HG03196 (cell line): Measurements from ENCODE around the gene DDIAS.
"Not testable (repeated sequence)": the region's sequence is repeated elsewhere in the genome, so short reads cannot be mapped to it uniquely, and the experiment has no call there.

ENCODE experiments used
- ATAC-seq: cut with Tn5 transposase; IDR thresholded peaks from one replicate; pipeline ENCODE4 v1.9.1; 2021; ENCODE audit not compliant: unreplicated experiment

DDIAS gene

DNA sequence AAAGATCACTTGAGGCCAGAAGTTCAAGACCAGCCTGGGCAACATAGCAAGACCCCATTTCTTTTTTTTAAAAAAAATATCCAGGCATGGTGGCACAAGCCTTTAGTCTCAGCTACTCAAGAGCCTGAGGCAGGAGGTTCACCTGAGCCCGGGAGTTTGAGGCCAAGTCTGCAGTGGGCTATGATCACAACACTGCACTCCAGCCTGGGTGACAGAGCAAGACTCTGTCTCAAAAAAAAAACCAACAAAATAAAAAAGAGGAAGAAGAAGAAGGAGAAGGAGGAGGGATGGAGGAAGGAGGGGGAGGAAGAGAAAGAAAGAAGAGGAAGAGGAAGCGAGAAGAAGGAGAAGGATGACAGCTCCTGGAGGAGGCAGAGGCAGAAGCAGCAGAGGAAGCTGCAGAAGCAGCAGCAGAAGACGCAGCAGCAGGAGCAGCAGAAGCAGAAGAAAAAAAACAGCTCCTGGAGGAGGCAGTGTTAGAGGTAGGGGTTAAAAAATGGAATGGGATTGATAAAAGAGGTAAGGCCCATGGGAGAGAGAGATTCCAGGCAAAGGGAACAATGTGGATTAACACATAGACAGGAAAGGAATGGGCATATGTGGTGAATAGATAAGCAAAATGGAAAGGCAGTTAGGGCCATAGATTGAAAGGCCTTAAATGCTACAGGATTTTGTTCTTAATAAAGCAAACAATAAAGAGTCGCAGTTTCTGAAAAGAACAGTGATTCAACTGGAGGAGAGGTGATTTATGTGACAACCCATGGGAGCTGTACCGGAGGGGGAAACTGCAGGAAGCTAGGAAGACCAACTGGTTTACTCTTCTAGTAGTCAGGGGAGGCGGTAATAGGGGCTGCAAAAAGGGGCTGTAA, 12.2 kb upstream of the DDIAS start:
- ATAC-seq: no peak

DNA sequence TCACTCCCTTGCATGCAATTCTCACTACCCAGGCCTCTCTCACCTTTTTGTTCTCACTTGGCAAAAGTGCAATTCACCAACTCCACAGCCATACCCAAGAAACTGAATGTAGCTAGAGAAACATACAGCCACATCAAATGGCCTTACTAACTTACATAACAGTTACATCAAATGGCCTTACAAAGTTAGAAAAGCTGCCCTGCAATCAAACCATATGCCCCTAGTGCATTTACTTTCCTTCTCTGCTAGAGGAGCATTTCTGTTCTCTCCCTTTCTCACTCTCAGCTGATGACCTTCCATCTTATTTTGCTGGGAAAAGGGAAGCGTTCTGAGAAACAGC, 11.6 kb upstream of the DDIAS start:
- no peak for ATAC-seq

DNA sequence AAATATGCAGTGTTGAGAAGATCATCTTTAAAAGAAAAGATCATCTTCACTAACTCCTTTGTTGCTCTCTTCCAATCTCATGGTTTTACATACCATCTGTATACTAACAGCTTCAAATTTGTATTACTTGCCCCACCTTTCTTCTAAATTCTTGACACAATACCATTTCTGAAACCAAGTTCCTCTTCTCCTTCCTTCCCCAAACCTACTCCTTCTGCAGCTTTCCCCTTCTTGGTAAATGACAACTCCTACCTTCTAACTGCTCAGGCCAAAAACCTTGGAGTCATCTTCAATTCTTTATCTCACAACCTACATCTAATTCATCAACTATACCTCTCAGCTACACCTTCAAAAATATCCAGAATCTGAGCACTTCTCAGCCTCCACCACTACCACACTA, 10.6 kb upstream of the DDIAS start:
- no peak for ATAC-seq

DNA sequence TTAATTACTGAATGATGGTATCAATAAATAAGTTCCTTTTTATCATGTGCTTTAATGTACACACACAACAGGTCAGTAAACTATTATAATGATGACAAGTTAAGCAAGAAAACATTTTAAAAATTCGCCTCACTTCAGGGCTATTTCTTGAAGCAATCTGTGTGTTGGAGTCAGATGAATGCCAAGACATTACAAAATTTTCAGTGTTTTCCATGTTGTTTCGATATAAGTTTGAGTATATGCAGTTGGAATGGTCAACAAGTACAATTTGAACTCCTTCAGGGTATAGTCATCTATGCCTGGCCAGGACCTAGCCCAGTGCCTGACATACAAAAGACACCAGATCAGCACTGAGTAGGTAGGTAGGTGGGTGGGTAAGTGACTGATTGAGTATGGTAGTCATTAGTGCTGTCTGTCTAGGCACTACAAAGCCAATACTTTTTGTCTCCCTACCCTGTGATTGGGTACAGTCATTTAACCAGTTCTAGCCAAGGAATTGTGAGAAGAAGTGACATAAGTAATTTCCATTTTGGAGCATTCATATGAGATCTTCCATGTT, 8.8 kb upstream of the DDIAS start:
- no peak for ATAC-seq

DNA sequence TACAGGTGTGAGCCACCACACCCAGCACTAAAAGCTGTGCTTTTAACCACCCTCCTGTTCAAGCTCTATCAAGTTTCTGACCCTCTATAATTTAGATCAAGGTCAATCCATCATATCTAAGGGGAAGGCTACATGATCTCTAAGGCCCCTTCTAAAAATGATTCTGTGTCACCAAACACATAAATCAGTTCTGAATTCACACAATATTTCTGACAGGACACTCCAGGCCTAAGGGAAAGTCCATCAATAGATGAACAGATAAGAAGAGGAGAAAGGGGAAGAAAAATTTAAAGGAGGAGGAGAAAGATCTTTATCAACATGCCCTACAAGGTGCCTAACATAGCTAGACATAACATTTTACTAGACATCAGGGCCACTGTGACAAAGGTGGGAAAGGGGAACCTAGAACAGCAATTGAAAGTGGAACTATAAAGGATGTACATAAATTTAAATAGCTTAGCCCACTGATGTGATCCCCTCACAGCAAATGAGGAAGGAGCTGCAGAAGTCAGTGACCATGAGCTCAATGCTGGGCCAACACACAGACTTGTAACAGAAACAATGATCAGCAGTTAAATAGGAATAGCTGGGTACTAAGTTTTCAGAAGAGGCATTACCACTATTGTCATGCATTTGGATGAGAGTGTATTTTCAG, 6.0 kb upstream of the DDIAS start:
- no peak for ATAC-seq

DNA sequence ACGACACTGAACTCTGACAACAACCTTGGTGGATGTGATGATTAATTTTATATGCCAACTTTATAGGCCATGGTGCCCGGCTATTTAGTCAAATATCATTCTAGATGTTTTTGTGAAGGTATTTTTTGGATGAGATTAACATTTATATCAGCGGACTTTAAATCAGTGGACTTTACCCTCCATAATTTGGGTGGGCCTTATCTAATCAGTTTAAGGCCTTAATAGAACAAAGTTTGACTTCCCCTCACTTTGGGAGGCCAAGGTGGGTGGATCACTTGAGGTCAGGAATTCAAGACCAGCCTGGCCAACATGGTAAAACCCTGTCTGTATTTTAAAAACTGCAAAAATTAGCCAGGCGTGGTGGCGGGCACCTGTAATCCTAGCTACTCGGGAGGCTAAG, 5.4 kb upstream of the DDIAS start:
- no peak for ATAC-seq

DNA sequence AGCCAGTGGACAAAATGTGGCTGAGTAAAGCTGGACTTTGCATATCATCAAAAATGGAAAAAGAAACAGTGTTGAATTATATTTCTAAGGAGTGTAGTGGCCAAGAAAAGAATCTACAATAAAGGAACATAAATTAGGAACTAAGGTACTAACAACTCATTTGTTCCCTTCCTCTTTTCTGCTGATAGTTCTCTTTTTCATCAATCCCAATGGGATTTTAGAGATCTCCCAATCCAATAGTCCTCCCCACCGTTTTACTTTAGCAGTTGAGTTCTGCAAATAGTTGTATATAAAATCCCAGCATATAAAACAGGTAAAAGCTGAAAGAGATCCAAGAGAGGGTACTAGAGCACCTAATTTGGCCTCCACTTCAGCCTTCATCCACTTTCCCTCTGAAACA, 3.3 kb upstream of the DDIAS start:
- ATAC-seq: no peak

DNA sequence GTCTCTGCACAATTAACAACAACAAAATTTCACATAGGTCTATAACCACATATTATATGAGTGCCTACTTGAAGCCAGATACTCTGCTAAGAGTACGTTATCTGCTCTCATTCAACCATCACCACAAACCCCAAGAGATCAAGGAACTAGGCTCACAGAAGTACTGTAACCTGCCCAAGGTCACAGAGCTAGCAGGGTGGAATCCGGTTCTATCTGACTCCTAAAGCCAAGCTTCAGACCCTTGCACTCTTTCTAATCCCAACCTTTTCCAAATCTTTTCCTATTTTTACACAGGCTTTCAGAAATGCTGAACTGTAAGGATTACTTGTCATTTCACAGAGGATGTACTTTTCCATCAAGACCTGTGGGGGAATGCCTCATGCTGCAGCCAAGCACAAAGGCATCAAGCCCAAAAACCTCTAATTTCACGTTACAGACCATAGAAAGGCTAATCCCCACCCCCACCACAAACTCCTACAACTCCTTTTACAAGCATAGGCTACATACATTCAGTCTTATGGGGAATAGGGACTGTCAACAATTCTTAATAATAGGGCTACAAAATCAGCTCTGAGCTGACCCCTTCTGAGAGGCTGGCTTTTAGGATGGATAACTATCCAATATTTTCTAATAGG, 2.2 kb upstream of the DDIAS start:
- no peak for ATAC-seq

DNA sequence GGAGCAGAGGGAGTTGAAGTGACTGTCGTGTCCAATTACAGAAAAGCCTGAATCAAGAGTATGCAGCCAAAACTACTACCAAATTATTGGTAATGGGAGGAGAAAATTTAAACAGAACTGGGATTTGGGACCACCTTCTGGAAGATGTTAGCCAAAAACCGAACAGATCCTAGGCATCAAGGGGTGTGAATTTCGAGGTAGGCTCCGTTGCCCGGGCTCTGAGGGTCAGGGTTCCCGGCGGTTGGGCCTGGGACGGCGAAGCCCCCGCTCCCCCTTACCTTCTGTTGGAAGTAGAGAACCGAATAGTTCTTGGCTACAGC, 1.6 kb upstream of the DDIAS start:
- peak; percentile 3 for ATAC-seq

DNA sequence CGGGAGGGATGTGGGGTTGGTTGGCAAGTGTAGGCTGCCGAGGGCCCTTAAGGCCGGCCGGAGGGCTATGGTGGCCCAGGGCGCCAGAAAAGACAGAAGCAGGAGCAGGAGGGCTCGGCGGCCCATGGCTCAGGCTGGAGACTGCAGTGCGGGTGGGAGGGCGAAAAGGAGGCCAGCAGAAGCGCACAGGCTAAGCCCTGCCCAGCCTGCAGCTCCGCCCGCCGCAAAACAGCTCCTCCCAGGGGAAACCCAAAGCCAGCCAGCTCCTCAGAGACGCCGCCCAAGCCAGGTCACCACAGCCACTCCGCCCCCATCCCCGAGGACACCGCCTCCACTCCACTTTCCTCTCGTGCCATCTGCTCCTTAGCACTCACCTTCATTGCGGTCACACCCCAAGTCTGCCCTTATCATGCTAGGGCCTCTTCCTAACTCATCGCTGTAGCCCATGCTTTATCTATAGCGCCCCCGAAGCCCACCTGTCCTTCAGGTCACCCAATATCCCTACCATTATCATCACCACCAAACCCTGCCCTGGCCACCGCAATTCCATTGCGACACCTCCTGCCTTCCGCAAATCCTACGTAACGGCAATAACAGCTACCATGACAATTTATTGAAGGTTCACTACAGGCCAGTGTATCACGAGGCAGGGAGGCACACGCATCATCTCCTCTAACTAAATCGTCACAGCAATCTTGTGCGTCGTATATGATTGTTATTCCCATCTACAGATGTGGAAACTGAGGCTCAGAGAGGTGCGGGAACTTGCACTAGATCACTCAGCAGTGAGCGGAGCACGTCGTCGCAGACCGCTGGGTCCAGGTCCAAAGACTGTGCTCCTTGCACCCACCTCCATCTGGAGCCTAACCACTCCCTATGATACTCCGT, 1.0 kb upstream of the DDIAS start, which contains the start of gene PRCP:
Gene PRCP, minus strand, starts transcription at position 154 of the 888 bp plus-strand sequence. Its CDS starts 28 bp downstream, at position 126.
- ATAC-seq: peak; percentile 81

DNA sequence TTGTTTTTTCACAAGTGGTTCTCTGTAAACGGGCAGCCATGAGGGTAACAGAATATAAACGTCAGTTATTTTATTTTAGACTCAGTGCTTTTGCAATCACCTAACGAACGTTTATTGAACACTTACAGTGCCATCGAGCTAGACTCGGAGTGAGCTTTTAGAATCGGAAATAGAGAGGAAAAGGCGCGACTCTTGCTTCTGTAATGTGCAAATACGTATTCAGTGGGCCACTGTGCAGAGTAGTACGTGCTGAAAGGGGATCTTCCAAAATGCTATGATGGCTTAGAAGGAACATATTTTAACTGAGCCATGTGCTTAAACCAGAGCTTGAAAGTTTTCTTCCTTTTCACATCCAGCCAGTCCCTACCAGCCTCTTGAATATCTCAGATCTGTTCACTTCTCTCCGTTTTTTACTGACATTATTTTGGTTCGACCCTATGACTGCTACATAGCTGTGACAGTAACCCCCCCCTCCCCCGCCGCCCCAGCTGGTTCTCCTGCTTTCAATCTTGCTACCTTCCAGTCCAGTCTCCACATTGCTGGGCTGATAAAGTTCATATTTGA, 468 bp downstream of the DDIAS start:
- ATAC-seq: no peak

DNA sequence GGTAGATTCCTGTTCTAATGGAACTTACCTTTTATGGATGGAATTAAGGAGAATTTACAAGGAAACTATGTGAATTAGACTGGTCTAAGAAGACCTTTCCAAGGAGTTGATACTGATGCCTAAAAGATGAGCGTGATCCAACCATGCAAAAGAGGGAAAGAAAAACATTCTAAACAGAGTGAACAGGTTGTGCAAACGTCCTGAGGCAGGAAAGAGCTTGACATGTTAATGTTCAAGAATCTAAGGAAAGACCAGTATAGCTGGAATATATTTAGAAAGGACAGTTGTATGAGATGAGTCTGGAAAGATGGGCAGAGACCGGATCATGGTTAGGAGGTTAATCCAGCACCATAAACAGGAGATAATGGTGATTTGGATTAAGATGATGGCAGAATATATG, 1.3 kb downstream of the DDIAS start:
- no peak for ATAC-seq

DNA sequence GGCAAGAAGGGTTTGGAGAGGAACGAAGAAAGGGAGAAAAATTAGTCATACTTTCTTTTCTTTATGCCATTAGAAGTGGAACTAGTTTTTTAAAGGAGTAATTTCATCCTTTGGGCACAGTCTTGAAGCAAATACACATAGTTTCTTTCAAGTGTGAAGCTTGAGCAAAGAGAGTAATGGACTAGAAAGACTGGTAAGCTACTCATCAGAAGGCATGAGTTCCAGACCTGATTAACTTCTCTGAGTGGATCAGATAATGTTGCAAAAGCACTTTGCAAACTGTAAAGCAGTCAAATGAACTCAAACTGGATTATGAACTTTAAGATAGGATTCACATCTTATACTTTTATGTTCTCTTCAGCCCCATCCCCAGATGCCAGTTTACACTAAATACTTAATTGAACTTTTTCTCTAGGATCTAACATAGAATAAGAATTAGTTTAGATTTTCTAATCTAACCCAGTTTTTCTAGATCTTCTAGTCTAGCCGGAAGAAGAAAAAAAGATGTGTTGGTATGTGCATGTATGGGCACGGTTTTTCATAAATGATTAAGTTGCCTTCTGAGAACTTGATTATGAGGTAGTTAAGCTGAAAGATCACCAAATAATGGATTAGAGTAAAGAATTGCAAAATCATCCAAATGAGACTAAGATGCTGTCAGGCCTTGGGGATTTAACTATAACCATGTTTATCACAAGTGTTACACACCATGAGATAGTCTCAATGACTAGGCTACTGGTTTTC, 2.5 kb downstream of the DDIAS start:
- no peak for ATAC-seq

DNA sequence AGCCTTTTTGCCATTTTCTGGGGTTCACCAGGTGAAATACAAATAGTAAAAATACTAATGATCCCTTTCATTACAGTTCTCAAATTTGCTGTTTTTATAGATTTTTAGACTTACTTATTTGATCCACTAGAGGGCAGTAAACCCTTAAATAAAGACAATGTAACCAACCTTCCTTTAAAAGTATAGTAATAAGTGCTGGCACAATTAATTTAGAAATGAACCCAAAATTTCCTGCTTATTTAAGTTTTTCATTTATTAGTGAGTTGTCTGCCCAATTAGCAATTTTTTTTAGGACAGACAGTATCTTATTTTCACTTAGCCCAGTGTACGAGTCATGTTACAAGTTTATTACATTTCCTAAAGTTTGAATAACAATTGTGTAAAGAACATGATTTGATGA, 4.7 kb downstream of the DDIAS start:
- ATAC-seq: no peak

DNA sequence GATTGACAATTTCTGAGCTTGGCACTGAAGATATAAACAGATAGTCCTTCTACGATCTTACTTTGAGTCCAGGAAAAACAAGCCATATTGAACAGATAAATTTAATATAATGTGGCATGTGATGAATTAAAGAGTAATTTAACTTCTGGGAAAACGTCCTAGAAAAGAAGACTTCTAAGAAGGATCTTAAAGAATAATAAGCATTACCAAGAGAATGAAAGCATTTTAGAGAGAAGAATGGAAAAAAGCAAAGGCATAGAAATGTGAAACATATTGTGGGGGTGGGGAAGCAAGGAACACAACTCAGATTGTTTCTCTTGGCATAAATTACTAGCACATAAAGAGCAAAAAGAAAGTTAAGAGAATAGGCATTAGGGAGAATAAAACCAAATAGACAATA, 5.4 kb downstream of the DDIAS start:
- ATAC-seq: no peak

DNA sequence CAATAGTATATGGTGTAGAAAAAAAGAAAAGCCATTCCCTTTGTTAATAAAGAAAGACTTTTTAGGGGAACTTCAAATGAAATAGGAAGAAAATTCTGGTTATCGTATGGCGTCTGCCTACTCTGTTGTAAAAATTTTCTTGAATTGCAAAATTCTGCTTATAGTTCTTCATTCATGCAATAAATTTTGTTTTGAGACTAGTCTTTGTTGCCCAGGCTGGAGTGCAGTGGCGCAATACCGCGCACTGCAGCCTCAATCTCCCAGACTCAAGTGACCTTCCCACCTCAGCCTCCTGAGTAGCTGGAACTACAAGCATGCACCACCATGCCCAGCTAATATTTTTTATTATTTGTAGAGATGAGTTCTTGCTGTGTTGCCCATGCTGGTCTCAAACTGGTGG, 5.8 kb downstream of the DDIAS start:
- ATAC-seq: no peak

DNA sequence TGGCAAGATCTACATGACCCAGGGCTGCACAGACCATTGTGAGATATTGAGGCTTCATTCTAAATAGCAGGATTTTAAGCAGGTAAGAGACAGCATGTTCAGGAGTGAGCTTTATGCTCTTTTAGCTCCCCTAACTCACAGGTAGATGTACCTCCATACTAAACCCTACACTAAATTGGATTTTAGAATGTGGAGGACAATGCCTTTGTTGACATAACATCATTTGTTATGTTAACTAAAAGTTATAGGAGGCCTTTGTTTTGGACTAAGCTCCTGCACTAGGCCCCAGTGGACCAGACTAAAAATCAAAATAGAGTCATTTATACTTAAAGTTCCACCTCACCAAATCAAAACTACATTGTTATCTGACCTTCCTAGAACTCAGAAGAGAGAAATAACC, 6.8 kb downstream of the DDIAS start:
- no peak for ATAC-seq

DNA sequence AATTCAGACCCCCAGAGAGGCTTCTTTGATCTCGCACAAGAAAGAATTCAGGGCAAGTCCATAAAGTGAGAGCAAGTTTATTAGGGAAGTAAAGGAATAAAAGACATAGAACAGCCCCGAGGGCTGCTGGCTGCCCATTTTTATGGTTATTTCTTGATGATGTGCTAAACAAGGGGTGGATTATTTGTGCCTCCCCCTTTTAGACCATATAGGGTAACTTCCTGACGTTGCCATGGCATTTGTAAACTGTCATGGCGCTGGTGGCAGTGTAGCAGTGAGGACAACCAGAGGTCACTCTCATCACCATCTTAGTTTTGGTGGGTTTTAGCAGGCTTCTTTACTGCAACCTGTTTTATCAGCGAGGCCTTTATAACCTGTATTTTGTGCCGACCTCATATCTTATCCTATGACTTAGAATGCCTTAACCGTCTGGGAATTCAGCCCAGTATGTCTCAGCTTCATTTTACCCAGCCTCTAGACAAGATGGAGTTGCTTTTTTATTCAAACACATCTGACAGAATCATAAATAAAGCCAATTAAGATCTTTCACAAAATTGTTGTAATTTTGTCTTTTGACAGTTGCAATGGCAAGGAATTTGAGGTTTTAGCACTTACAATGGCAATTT, 7.6 kb downstream of the DDIAS start:
- ATAC-seq: no peak

DNA sequence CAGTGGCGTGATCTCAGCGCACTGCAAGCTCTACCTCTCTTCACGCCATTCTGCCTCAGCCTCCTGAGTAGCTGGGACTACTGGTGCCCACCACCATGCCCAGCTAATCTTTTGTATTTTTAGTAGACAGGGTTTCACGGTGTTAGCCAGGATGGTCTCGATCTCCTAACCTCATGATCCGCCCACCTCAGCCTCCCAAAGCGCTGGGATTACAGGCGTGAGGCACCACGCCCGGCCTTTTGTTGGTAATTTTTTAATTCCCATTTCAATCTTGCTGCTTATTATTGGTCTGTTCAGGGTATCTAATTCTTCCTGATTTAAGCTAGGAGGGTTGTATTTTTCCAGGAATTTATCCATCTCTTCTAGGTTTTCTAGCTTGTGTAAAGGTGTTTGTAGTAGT, 18.2 kb downstream of the DDIAS start:
- ATAC-seq: not testable (repeated sequence)

DNA sequence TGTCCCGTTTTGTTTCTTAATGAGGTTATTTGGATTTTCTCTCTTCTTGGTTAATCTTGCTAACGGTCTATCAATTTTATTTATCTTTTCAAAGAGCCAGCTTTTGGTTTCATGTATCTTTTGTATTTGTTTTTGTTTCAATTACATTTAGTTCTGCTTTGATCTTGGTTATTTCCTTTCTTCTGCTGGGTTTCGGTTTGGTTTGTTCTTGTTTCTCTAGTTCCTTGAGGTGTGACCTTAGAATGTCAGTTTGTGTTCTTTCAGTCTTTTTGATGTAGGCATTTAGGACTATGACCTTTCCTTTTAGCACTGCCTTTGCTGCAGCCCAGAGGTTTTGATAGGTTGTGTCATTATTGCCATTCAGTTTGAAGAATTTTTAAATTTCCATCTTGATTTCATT, 18.7 kb downstream of the DDIAS start:
- ATAC-seq: not testable (repeated sequence)
